OCI-LY3 (cell line): ENCODE results near the gene CEP112.

Experiments used
- EZH2phosphoT487 ChIP-seq: fragments of 200-600 bp; shearing (Covaris generic); IDR thresholded peaks from 2 replicates; pipeline ENCODE4 v1.6.1; 2018; ENCODE audit warnings: antibody characterized with exemption, mixed run types, low read depth
- TF ChIP-seq, protein P1 (sequence below): fragments of 200-600, 300-600 bp; sonication (generic); IDR thresholded peaks from 2 replicates; pipeline ENCODE4 v1.5.1; 2014; ENCODE audit warnings: antibody characterized with exemption, low read length, low read depth

DNA sequence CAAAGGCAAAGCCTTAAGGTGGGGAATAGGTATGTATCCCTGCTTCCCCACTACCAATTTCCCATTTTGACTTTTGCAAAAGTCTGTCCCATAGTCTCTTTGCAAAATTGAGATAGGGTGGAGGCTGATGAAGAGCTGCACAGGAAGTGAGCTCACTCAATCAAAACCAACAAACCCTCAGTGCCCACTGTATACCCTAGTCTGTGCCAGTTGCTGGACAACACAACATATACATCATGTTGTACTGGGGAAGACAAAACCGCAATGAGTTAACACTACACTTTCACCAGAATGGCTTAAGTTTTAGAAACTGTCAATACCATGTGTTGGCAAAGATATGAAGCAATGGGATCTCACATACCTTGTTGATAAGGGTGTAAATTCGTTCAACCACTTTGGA, 590.1 kb downstream of the CEP112 start:
- TF ChIP-seq, protein P1, sequence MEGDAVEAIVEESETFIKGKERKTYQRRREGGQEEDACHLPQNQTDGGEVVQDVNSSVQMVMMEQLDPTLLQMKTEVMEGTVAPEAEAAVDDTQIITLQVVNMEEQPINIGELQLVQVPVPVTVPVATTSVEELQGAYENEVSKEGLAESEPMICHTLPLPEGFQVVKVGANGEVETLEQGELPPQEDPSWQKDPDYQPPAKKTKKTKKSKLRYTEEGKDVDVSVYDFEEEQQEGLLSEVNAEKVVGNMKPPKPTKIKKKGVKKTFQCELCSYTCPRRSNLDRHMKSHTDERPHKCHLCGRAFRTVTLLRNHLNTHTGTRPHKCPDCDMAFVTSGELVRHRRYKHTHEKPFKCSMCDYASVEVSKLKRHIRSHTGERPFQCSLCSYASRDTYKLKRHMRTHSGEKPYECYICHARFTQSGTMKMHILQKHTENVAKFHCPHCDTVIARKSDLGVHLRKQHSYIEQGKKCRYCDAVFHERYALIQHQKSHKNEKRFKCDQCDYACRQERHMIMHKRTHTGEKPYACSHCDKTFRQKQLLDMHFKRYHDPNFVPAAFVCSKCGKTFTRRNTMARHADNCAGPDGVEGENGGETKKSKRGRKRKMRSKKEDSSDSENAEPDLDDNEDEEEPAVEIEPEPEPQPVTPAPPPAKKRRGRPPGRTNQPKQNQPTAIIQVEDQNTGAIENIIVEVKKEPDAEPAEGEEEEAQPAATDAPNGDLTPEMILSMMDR, result no peak
- TF ChIP-seq EZH2phosphoT487, result no peak
